T-helper 17 cell (primary cell): ENCODE measurements around the gene ROGDI. TPM values are rescaled to one million over a fixed set of nuclear protein-coding genes. Genes with fewer than 3 reads are reported as not detected.

ENCODE experiments used
- ATAC-seq: fragments of 150-1000 bp; cut with Tn5 transposase; 2 replicates; pipeline ENCODE4 v1.10.0; 2021; ENCODE audit warnings: mild to moderate bottlenecking, moderate library complexity
- DNase-seq, 3 donors: peaks; one replicate each; pipeline versions ENCODE4 v3.0.0 to v3.0.0-alpha.2; 2020 to 2021
- H3K9me3 ChIP-seq: one replicate; pipeline ENCODE4 v1.7.0; 2013; ENCODE audit warnings: low read length, mild to moderate bottlenecking; ENCODE audit not compliant: control insufficient read depth, poor library complexity, severe bottlenecking
- H3K27ac Mint-ChIP-seq: one replicate; pipeline ENCODE4 v1.8.0; 2022; ENCODE audit warnings: mild to moderate bottlenecking, moderate library complexity, mixed read lengths
- H3K27me3 Mint-ChIP-seq: one replicate; pipeline ENCODE4 v1.8.0; 2022; ENCODE audit warnings: mixed read lengths
- H3K36me3 Mint-ChIP-seq: one replicate; pipeline ENCODE4 v1.8.0; 2022; ENCODE audit warnings: low read depth, mixed read lengths
- H3K4me1 Mint-ChIP-seq: one replicate; pipeline ENCODE4 v1.8.0; 2022; ENCODE audit warnings: mild to moderate bottlenecking, mixed read lengths
- H3K4me3 Mint-ChIP-seq: one replicate; pipeline ENCODE4 v1.8.0; 2022; ENCODE audit warnings: mild to moderate bottlenecking, moderate library complexity, mixed read lengths
- total RNA-seq, 4 donors: library from RNA in 2 of 4; stranded (reverse) in 2 of 4; gene quantifications; one replicate each; pipeline ENCODE4 v1.2.3 and lab custom pipeline; 2022 to 2026

Gene ROGDI
- total RNA-seq, 2 donors from 2014 or later, result 15.0 to 21.2 TPM

DNA sequence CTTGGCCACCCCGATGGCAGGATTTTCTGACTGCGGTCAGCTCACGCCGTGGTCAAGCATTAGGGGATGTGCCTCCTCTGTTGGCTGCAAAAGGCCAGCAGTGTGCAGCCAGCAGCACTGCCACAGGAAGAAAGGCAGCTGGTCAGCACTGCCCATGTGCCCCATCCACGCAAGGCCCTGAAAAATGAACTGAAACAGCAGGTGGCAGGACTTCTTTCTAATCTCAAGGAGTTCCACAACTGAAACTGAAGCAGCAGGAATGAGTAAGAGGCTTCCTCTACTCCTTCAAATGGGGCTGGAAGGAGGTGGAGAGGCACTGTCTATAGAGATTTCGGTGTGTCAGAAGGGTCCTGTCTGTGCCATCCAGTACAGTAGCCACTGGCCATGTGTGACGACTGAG is 38.6 kb downstream of the ROGDI start:
- Mint-ChIP-seq H3K27me3 (no peaks in the 10 kb centered on the region), H3K36me3 (peaks cover 3% of the 10 kb centered on the region), H3K4me1 (peaks cover 22% of the 10 kb centered on the region), H3K4me3 (peak overlapping the region; percentile 9), H3K27ac (no peak overlapping the region)
- H3K9me3 ChIP-seq, result no peaks in the 10 kb centered on the region
- ATAC-seq, result no peak
- no peak for DNase-seq

DNA sequence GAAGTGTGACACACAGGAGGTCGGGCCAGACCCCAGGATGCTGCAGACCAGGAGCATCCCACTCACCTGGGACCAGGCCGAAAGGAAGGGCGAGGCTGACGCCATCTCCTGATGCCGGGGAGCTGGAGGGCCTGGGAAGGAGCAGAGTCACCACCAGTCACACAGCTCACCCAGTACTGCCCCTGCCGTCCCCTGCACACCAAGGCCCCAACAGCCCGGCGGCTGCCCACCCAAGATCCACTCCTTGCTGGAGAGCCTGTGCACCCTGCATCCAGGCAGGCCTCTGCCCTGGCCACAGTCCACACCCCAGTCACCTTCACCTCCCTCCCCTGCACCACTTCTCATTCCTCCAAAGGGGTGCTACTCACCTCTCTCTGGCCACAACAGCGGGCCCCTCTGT is 40.2 kb downstream of the ROGDI start:
- Mint-ChIP-seq H3K27ac (peak overlapping the region; percentile 34), H3K4me1 (peaks cover 11% of the 10 kb centered on the region), H3K4me3 (no peak overlapping the region), H3K27me3 (no peaks in the 10 kb centered on the region), H3K36me3 (peaks cover 8% of the 10 kb centered on the region)
- no peaks in the 10 kb centered on the region for H3K9me3 ChIP-seq
- DNase-seq (no peak), ATAC-seq (no peak)

DNA sequence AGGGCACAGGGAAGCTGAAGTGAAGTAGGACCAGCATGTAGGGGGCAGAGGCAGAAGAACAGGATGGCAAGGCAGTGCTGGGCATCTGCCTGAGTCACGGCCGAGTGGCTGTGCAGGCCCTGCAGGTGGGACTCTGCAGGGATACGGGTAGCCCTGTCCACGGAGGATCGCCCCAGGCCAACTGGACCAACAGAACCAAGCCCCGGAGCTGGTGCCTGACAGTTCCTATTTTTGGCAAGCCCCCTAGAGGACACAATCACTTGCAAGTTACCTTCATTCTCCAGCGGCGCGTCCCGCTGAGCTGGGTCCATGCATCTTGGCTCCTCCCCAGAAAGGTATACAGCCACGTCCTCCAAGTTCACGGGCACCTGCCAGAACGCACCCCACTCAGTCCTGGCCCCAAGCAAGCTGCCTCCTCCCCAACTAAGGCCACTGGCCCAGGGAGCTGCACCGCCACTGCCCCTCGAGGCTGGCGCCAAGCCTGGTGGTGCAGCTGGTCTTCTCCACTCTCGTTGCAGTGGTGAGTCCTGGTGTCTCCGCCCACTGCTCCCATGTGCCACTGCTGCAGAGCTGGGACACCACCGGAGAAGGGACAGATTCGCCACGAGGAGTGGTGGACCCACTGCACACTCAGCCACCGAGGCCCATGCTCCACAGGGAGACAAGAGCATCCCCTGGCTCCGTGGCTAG is 42.1 kb downstream of the ROGDI start:
- H3K27ac Mint-ChIP-seq, result no peak overlapping the region
- H3K27me3 Mint-ChIP-seq, result no peaks in the 10 kb centered on the region

DNA sequence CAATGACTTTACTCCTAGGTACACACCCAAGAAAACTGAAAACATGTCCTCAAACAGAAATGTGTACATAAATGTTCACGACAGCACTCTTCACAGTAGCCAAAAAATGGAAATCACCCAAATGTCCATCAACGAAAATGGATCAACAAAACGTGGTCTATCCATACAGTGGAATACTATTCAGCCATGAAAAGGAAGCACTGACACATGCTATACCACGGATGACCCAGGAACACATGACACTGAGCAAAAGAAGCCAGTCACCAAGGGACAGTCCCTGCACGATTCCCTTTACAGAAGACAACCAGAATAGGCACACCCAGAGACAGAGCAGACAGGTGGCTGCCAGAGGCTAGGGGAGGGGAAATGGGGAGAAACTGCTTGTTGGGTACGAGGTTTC is 46.7 kb downstream of the ROGDI start:
- H3K9me3 ChIP-seq, result no peaks in the 10 kb centered on the region
- ATAC-seq (no peak), DNase-seq (no peak)
- Mint-ChIP-seq H3K4me1 (no peaks in the 10 kb centered on the region), H3K36me3 (peaks cover 13% of the 10 kb centered on the region), H3K27ac (no peak overlapping the region), H3K27me3 (no peaks in the 10 kb centered on the region), H3K4me3 (no peak overlapping the region)

More for the DNA sequence above, 42.1 kb downstream of the ROGDI start:
- no peaks in the 10 kb centered on the region for H3K9me3 ChIP-seq
- Mint-ChIP-seq H3K4me3 (no peak overlapping the region), H3K4me1 (peaks cover 3% of the 10 kb centered on the region), H3K36me3 (peaks cover 12% of the 10 kb centered on the region)
- DNase-seq (no peak), ATAC-seq (no peak)

DNA sequence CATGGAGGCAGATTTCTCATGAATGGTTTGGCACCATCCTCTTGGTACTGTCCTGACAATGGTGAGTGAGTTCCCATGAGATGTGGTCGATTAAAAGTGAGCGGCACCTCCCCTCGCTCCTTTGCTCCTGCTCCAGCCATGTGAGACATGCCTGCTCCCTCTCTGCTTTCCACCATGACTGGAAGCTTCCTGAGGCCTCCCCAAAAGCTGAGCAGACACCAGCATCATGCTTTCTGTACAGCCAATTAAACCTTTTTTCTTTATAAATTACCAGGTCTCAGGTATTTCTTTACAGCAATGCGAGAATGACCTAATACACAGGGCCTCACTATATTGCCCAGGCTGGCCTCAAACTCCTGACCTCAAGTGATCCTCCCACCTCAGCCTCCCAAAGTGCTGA is 47.6 kb downstream of the ROGDI start:
- ATAC-seq, result no peak
- Mint-ChIP-seq H3K36me3 (peaks cover 10% of the 10 kb centered on the region), H3K4me1 (no peaks in the 10 kb centered on the region), H3K27me3 (no peaks in the 10 kb centered on the region), H3K4me3 (no peak overlapping the region), H3K27ac (no peak overlapping the region)
- DNase-seq, result no peak
- H3K9me3 ChIP-seq, result no peaks in the 10 kb centered on the region

GRCh38 chr16:4753227-4753626 is 49.2 kb downstream of the ROGDI start:
- no peaks in the 10 kb centered on the region for H3K27me3 Mint-ChIP-seq
- no peaks in the 10 kb centered on the region for H3K9me3 ChIP-seq
- H3K27ac Mint-ChIP-seq, result no peak overlapping the region
- no peaks in the 10 kb centered on the region for H3K4me1 Mint-ChIP-seq
- H3K4me3 Mint-ChIP-seq, result no peak overlapping the region
- DNase-seq, result no peak
- no peak for ATAC-seq
- H3K36me3 Mint-ChIP-seq, result peaks cover 4% of the 10 kb centered on the region

GRCh38 chr16:4752351-4753100 is 49.9 kb downstream of the ROGDI start:
- Mint-ChIP-seq H3K27me3 (no peaks in the 10 kb centered on the region), H3K27ac (no peak overlapping the region), H3K36me3 (peaks cover 4% of the 10 kb centered on the region), H3K4me3 (no peak overlapping the region), H3K4me1 (peaks cover 4% of the 10 kb centered on the region)
- ATAC-seq (no peak), DNase-seq (no peak)
- no peaks in the 10 kb centered on the region for H3K9me3 ChIP-seq

DNA sequence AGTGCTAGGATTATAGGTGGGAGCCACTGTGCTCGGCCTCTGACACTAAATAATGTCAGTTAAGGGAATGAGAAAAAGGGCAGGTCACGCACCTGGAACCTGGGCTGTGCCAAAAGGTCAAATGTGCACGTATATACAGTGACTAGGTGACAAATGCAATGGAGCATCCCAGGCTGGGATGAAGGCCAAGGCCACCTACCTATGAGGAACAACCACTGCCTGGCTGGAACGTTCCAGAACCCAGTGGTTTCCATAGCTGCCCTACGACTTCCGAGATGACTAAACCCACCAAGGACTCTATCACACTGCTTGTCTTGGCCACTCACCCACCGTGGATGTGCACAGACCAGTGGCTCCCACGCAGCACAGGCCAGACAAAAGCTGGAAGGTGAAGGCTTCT is 51.5 kb downstream of the ROGDI start:
- Mint-ChIP-seq H3K4me1 (peaks cover 4% of the 10 kb centered on the region), H3K27me3 (no peaks in the 10 kb centered on the region), H3K27ac (no peak overlapping the region), H3K36me3 (peaks cover 4% of the 10 kb centered on the region), H3K4me3 (no peak overlapping the region)
- DNase-seq (no peak), ATAC-seq (no peak)
- no peaks in the 10 kb centered on the region for H3K9me3 ChIP-seq

- H3K36me3 Mint-ChIP-seq, result no peaks in the 10 kb centered on the region
- H3K27me3 Mint-ChIP-seq, result no peaks in the 10 kb centered on the region
- H3K4me1 Mint-ChIP-seq, result peaks cover 4% of the 10 kb centered on the region
- DNase-seq (no peak), ATAC-seq (no peak)
- no peaks in the 10 kb centered on the region for H3K9me3 ChIP-seq
- no peak overlapping the region for H3K4me3 Mint-ChIP-seq
- H3K27ac Mint-ChIP-seq, result no peak overlapping the region
These were observed 52.7 kb downstream of the ROGDI start for GRCh38 chr16:4749700-4750257.

DNA sequence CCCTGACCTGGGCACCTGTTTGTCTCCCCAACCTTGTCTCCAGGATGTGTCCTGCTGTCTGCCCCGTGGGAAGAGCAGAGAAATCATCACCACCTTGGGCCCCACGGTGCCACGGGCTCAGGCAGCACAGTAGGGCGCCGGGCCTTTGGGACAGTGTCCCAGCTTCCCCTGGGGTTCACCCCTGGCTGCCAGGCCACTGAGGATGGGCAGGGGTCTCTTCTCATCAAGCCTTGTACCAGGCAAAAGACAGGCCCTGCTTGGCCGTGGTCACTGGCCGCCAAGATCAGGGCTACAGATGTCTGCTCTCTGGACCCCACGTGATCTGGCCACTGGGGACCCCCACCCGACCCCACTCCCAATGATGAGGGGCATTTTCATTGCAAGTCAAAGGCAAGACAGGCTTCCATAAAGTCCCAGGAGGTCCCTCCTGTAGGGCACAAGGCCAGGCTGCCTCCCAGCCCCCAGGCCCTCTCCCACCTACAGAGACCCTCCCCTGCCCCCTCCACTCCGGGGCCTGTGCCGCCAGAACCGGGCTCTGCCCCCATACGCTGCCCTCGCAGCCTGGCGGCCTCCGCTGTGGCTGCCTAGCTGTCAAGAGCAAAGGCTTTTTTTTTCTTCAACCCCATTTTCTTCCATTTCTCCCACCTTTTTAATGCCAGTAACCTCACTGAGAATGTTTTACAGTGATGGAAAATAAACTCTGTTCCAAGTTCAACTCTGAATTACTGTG is 53.6 kb downstream of the ROGDI start:
- Mint-ChIP-seq H3K27ac (no peak overlapping the region), H3K4me3 (no peak overlapping the region)

GRCh38 chr16:4747906-4748681 is 54.3 kb downstream of the ROGDI start:
- Mint-ChIP-seq H3K36me3 (no peaks in the 10 kb centered on the region), H3K27me3 (no peaks in the 10 kb centered on the region), H3K4me3 (no peak overlapping the region), H3K27ac (peak overlapping the region; percentile 24), H3K4me1 (peaks cover 10% of the 10 kb centered on the region)
- H3K9me3 ChIP-seq, result no peaks in the 10 kb centered on the region
- no peak for ATAC-seq
- no peak for DNase-seq

More for the DNA sequence above, 53.6 kb downstream of the ROGDI start:
- H3K36me3 Mint-ChIP-seq, result no peaks in the 10 kb centered on the region
- H3K4me1 Mint-ChIP-seq, result peaks cover 4% of the 10 kb centered on the region
- no peaks in the 10 kb centered on the region for H3K9me3 ChIP-seq
- DNase-seq (no peak), ATAC-seq (no peak)
- no peaks in the 10 kb centered on the region for H3K27me3 Mint-ChIP-seq

- ATAC-seq (no peak), DNase-seq (no peak)
- no peaks in the 10 kb centered on the region for H3K36me3 Mint-ChIP-seq
- H3K9me3 ChIP-seq, result no peaks in the 10 kb centered on the region
- H3K4me1 Mint-ChIP-seq, result peaks cover 12% of the 10 kb centered on the region
- no peaks in the 10 kb centered on the region for H3K27me3 Mint-ChIP-seq
- no peak overlapping the region for H3K27ac Mint-ChIP-seq
- no peak overlapping the region for H3K4me3 Mint-ChIP-seq
These were observed 55.4 kb downstream of the ROGDI start for GRCh38 chr16:4746991-4747574.
